ENCODE data around the gene ANGPTL7. TPM values are rescaled to one million over a fixed set of nuclear protein-coding genes. Genes with fewer than 3 reads are reported as not detected.

The ANGPTL7 gene
- total RNA-seq, 2 donors from 2014 or later = 19.4 to 37.0 TPM

DNA sequence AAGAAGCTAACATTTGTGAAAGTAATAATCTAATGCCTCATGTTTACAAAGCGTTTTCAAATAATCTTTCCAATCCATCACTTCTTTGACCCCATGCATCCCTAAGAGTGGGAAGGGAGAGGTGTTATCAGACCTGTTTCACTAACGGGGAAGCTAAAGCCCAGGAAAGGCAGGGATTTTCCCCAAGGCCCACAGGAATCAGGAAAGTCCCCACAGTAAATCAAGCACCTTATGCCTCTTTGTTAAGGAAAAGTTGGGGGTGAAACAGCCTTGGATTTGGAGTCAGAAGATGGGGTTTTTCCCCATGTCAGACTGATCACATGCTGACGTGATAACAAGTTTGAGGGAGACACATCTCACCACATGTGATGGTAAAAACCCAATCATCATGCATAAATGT is 20.0 kb upstream of the ANGPTL7 start:
- DNase-seq (ENCODE audit: low spot score) (no peak), ATAC-seq (ENCODE audit: insufficient number of reproducible peaks, low FRiP score, low read depth) (no peak)
- TF ChIP-seq, protein P1, sequence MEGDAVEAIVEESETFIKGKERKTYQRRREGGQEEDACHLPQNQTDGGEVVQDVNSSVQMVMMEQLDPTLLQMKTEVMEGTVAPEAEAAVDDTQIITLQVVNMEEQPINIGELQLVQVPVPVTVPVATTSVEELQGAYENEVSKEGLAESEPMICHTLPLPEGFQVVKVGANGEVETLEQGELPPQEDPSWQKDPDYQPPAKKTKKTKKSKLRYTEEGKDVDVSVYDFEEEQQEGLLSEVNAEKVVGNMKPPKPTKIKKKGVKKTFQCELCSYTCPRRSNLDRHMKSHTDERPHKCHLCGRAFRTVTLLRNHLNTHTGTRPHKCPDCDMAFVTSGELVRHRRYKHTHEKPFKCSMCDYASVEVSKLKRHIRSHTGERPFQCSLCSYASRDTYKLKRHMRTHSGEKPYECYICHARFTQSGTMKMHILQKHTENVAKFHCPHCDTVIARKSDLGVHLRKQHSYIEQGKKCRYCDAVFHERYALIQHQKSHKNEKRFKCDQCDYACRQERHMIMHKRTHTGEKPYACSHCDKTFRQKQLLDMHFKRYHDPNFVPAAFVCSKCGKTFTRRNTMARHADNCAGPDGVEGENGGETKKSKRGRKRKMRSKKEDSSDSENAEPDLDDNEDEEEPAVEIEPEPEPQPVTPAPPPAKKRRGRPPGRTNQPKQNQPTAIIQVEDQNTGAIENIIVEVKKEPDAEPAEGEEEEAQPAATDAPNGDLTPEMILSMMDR (IDR thresholded peaks at IDR 0.05) = no peak
- no peak overlapping the region for H3K4me3 ChIP-seq
- H3K27me3 ChIP-seq (replicated peaks; ENCODE audit: insufficient read depth) = no peaks in the 10 kb centered on the region
- H3K9me3 ChIP-seq = no peaks in the 10 kb centered on the region
- H3K36me3 ChIP-seq = peaks cover 3% of the 10 kb centered on the region
- no peak overlapping the region for H3K27ac ChIP-seq
- H3K4me1 ChIP-seq (ENCODE audit: control insufficient read depth in 1 of 2, low read depth in 2 of 2) = no peaks in the 10 kb centered on the region

DNA sequence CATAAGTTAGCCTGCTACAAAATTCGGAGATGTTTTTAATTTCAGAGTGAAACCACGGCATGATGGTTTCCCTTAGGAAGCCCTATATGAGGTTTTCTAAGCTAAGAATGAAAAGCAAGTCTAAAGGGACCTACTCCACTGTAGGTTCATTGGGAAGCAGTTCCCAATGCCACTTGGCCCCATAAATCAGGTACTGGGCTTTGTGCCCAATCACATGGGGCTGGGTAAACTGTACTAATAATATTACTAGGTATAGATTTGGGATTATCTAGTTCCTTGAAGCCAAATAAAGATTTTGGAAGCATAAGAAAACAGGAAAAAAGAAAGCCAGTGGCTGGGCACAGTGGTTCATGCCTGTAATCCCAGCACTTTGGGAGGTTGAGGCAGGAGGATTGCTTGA is 19.1 kb upstream of the ANGPTL7 start:
- Histone ChIP-seq H3K4me3 (no peak overlapping the region), H3K36me3 (peaks cover 3% of the 10 kb centered on the region), H3K9me3 (no peaks in the 10 kb centered on the region), H3K27ac (no peak overlapping the region), H3K27me3 (replicated peaks; ENCODE audit: insufficient read depth) (no peaks in the 10 kb centered on the region), H3K4me1 (ENCODE audit: control insufficient read depth in 1 of 2, low read depth in 2 of 2) (no peaks in the 10 kb centered on the region)
- ATAC-seq (ENCODE audit: insufficient number of reproducible peaks, low FRiP score, low read depth) = no peak
- no peak for DNase-seq (ENCODE audit: low spot score)
- TF ChIP-seq, protein P1 (IDR thresholded peaks at IDR 0.05) = no peak

DNA sequence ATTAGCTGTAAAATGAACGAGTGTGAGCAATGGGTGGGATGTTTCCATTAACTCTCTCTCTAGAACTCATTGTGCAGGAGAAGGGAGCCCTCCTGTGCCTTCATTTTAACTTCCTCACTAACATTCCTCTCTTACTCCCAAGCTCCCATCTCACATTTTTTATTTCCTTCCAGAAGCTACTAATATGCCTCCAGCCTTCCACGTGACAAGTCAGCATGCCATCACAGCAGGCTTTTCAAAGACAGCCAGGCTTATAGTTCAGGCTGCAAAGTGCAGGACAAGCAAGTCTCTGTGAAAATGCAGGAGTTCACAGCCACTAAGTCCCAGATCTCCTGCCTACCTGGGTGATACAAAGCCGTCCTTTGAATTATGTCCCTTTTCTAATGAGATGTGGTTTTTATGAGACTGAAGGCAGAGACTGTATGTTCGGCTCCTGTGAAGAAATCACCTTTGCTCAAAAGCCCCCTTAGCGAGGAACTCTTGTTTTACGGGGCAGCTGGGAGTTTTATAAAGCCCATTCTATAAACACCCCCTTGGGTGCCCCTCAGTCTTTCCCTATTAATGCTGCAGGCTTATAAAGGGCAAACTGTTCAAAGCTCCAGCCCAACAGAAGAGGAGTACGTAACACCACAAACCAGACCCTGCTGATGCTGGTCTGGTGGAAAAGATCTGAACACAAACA is 14.8 kb upstream of the ANGPTL7 start:
- Histone ChIP-seq H3K4me1 (ENCODE audit: control insufficient read depth in 1 of 2, low read depth in 2 of 2) (peaks cover 21 to 40% of the 10 kb centered on the region in 2 donors), H3K9me3 (no peaks in the 10 kb centered on the region), H3K4me3 (no peak overlapping the region), H3K27me3 (replicated peaks; ENCODE audit: insufficient read depth) (no peaks in the 10 kb centered on the region), H3K36me3 (no peaks in the 10 kb centered on the region), H3K27ac (no peak overlapping the region)
- ATAC-seq (ENCODE audit: insufficient number of reproducible peaks, low FRiP score, low read depth) (no peak), DNase-seq (ENCODE audit: low spot score) (no peak)
- TF ChIP-seq, protein P1 (IDR thresholded peaks at IDR 0.05) = no peak

DNA sequence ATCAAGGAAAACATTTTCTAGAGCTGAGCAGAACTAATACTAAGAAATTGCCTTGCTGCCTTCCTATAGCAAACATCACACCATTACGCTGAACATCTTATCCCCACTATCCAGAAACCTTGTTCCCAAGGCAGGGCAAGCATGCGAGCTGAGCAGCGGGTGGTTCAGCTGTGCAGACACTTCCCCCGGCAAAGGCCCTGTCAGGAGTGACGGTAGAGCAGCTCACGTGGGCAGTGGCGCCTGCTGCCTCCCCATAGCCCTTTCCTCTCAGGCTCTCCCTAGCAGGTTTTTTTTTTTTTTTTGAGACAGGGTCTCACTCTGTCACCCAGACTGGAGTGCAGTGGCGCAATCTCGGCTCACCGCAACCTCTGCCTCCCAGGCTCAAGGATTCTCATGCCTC is 13.7 kb upstream of the ANGPTL7 start:
- TF ChIP-seq, protein P1 (IDR thresholded peaks at IDR 0.05) = no peak
- Histone ChIP-seq H3K27me3 (replicated peaks; ENCODE audit: insufficient read depth) (no peaks in the 10 kb centered on the region), H3K27ac (peak overlapping the region; percentile 19 to 22), H3K4me3 (no peak overlapping the region), H3K4me1 (ENCODE audit: control insufficient read depth in 1 of 2, low read depth in 2 of 2) (peaks cover 27 to 51% of the 10 kb centered on the region in 2 donors), H3K9me3 (no peaks in the 10 kb centered on the region), H3K36me3 (no peaks in the 10 kb centered on the region)
- ATAC-seq (ENCODE audit: insufficient number of reproducible peaks, low FRiP score, low read depth) = no peak
- DNase-seq (ENCODE audit: low spot score) = no peak

DNA sequence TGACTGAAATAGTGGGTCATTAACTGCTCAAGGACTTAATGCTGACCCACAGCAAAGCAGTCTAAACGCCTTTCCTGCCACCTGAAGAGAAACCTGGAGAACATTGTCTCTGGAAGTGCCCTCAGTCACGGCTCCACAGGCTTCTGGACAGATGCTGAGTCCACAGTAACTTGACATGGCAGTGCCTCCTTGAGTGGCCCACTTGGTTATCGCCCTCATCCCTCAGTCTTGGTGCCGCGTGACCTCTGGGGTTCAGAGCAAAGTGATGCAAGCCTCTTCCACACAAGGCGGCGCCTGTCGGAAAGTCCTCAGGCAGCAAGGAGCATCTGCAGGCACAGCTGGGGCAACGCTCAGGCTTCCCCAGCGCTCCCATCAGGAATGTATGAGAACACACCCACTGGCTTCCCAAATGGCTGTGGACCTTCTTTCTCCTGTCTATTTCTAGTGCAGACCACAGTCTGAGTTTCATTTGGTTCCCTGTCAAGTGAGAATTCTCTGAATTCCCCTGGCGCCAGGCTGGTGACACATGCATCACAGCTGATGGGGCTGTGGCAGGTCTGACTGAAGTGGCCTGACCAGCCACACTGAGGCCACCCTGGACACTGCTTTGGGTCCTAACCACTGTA is 13.0 kb upstream of the ANGPTL7 start:
- H3K27me3 ChIP-seq (replicated peaks; ENCODE audit: insufficient read depth) = no peaks in the 10 kb centered on the region
- H3K36me3 ChIP-seq = no peaks in the 10 kb centered on the region
- TF ChIP-seq, protein P1 (IDR thresholded peaks at IDR 0.05) = no peak
- ATAC-seq (ENCODE audit: insufficient number of reproducible peaks, low FRiP score, low read depth) (peak; percentile 62), DNase-seq (ENCODE audit: low spot score) (no peak)
- no peaks in the 10 kb centered on the region for H3K9me3 ChIP-seq
- no peak overlapping the region for H3K4me3 ChIP-seq
- H3K4me1 ChIP-seq (ENCODE audit: control insufficient read depth in 1 of 2, low read depth in 2 of 2) = peaks cover 30 to 55% of the 10 kb centered on the region in 2 donors
- H3K27ac ChIP-seq = peak overlapping the region; percentile 19 to 22

Data from thoracic aorta (tissue), 2 donors.